Panc1 (cell line): ENCODE measurements around the gene NELL2. TPM values are rescaled to one million over a fixed set of nuclear protein-coding genes. Genes with fewer than 3 reads are reported as not detected.

Source experiments
- ATAC-seq: fragments of 200-7000 bp; cut with Tn5 transposase; 2 replicates; pipeline ENCODE4 v1.9.1; 2020; ENCODE audit warnings: mild to moderate bottlenecking, moderate library complexity
- BruUV-seq: library from RNA; stranded (reverse); fragments of 400-500 nt; replicated peaks from 2 replicates; lab custom pipeline; 2021; lab: Mats Ljungman, UMichigan
- CTCF ChIA-PET: fragments of 300-600 bp; sonication (Branson Sonifier 250); formaldehyde crosslinking; loops from one replicate; lab custom pipeline; 2022; ENCODE audit warnings: antibody characterized with exemption; lab: Charles Lee
- POLR2A ChIA-PET: fragments of 300-600 bp; sonication (Branson Sonifier 250); formaldehyde crosslinking; loops from one replicate; lab custom pipeline; 2022; ENCODE audit warnings: antibody characterized with exemption; lab: Charles Lee
- DNase-seq: peaks from one replicate; pipeline ENCODE4 v3.0.0-alpha.2; 2010; ENCODE audit warnings: low read depth, low spot score
- H3K27ac ChIP-seq: 2 replicates; pipeline ENCODE4 v1.5.1; 2011; ENCODE audit warnings: mild to moderate bottlenecking, low read length, inconsistent platforms
- H3K27me3 ChIP-seq: fragments of 200-500 bp; sonication (Bioruptor generic); 2 replicates; pipeline ENCODE4 v1.6.0; 2014; ENCODE audit warnings: low read length, inconsistent platforms; ENCODE audit not compliant: control insufficient read depth, insufficient read depth
- H3K36me3 ChIP-seq: fragments of 200-500 bp; sonication (Bioruptor generic); 2 replicates; pipeline ENCODE4 v1.5.1; 2014; ENCODE audit warnings: inconsistent platforms, mild to moderate bottlenecking, low read length, moderate library complexity; ENCODE audit not compliant: control insufficient read depth, insufficient read depth
- H3K4me1 ChIP-seq: 2 replicates; pipeline ENCODE4 v1.5.1; 2011; ENCODE audit warnings: inconsistent platforms, mild to moderate bottlenecking, low read length, moderate library complexity; ENCODE audit not compliant: control insufficient read depth, insufficient read depth
- H3K4me3 ChIP-seq, 2 experiments: 2 replicates each; pipeline ENCODE4 v1.5.1; 2011 to 2012; ENCODE audit warnings: low read depth in 2 of 2, low read length in 2 of 2, mild to moderate bottlenecking in 2 of 2, inconsistent platforms in 1 of 2, moderate library complexity in 1 of 2
- H3K9me3 ChIP-seq: fragments of 200-500 bp; sonication (Bioruptor generic); 2 replicates; pipeline ENCODE4 v1.5.1; 2014; ENCODE audit warnings: low read depth, mild to moderate bottlenecking, inconsistent platforms, low read length, moderate library complexity; ENCODE audit not compliant: control insufficient read depth, insufficient read depth
- POLR2AphosphoS5 ChIP-seq: IDR thresholded peaks from 2 replicates; pipeline ENCODE4 v1.6.1; 2012; ENCODE audit warnings: mild to moderate bottlenecking, low read depth, low read length, moderate library complexity
- SIN3A ChIP-seq: IDR thresholded peaks from 2 replicates; pipeline ENCODE4 v1.6.1; 2012; ENCODE audit warnings: low read depth, mild to moderate bottlenecking, low read length, moderate library complexity, borderline replicate concordance; ENCODE audit not compliant: insufficient read depth
- TCF7L2 ChIP-seq: IDR thresholded peaks from 2 replicates; pipeline ENCODE4 v1.6.1; 2011; ENCODE audit warnings: mild to moderate bottlenecking, low read depth, low read length, inconsistent platforms
- in situ Hi-C: cut with HindIII; loops from 2 replicates; pipeline ENCODE4 v1.10.0; 2016; ENCODE audit warnings: low sequenced_read_pairs, low pct_unique_long_range_greater_than_20kb
- intact Hi-C: fragments of 100-400 bp; cut with micrococcal nuclease; formaldehyde crosslinking; loops from one replicate; pipeline ENCODE4 v1.10.0; 2022; ENCODE audit not compliant: unreplicated experiment
- total RNA-seq: library from RNA; stranded (reverse); gene quantifications from one replicate; pipeline ENCODE4 v1.2.1, GENCODE V29; 2021; ENCODE audit not compliant: unreplicated experiment
- TF ChIP-seq, protein P1 (sequence below): fragments of 450-650 bp; IDR thresholded peaks from 2 replicates; pipeline ENCODE4 v1.5.1; 2017; ENCODE audit warnings: mild to moderate bottlenecking
- TF ChIP-seq, protein P2 (sequence below), 2 experiments: IDR thresholded peaks; 2 replicates each; pipeline ENCODE4 v1.6.1; 2011 to 2012; ENCODE audit warnings: low read depth in 2 of 2, control low read depth in 1 of 2, low read length in 1 of 2, mild to moderate bottlenecking in 1 of 2, moderate library complexity in 1 of 2; ENCODE audit not compliant: insufficient read depth in 1 of 2

The NELL2 gene
- total RNA-seq, 1 experiment from 2014 or later = 0.28 TPM

DNA sequence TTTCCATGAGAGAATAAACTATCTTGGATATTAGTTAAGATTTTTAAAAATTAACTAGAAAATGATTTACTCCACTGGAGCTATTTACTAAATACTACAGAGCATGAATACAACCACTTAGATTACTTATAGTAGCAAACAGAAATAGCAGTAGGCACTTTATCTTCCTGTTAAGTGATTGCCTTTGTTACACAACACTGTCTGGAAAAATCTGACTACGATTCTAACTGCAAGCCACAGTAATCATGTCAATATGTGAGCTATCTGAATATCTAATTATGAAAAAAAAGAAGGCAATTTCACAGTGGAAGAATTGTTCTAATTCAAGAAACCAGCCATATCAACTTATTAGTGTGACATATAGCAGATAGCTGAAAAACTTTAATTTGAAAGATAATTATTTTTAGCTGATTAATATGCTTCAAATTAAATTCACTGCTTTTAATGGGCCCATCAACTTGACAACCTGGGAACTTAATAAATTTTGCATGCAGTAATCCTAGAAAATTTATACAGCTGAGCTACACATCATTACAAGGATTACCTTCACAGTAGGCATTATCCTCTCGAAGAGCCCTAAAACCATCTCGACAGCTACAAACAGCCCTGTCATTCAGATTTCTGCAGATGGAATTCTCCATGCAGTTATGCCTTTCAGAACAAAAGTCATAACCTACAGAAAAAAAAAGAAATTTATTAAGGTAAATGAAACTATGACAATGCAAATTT, 172.8 kb downstream of the NELL2 start:
- in situ Hi-C loops = no loop called here

DNA sequence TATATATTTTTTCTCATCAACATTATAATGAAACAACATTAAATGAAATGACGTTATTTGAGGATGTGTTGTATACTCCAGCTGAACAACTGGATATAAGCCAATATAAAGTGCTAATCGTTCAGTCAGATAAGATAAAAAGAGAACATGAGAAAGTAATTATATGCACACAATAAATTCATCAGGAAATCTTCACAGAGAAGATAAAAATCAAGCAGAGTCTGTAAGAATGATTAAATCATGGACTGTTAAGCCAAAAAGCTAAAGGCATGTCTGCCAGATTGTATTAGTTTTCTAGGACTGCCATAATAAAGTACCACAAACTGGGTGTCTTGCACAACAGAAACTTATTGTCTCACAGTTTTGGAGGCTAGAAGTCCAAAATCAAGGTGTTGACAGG, 178.6 kb downstream of the NELL2 start:
- no peaks in the 10 kb centered on the region for H3K4me1 ChIP-seq

More for the DNA sequence above, 172.8 kb downstream of the NELL2 start:
- Histone ChIP-seq H3K9me3 (no peaks in the 10 kb centered on the region), H3K36me3 (no peaks in the 10 kb centered on the region), H3K27me3 (no peaks in the 10 kb centered on the region), H3K4me3 (no peak overlapping the region), H3K4me1 (no peaks in the 10 kb centered on the region), H3K27ac (no peak overlapping the region)
- no TSS peak for BruUV-seq
- ChIA-PET POLR2A (no interaction called here), CTCF (no interaction called here)
- ATAC-seq (no peak), DNase-seq (no peak)
- TF ChIP-seq, protein P1, sequence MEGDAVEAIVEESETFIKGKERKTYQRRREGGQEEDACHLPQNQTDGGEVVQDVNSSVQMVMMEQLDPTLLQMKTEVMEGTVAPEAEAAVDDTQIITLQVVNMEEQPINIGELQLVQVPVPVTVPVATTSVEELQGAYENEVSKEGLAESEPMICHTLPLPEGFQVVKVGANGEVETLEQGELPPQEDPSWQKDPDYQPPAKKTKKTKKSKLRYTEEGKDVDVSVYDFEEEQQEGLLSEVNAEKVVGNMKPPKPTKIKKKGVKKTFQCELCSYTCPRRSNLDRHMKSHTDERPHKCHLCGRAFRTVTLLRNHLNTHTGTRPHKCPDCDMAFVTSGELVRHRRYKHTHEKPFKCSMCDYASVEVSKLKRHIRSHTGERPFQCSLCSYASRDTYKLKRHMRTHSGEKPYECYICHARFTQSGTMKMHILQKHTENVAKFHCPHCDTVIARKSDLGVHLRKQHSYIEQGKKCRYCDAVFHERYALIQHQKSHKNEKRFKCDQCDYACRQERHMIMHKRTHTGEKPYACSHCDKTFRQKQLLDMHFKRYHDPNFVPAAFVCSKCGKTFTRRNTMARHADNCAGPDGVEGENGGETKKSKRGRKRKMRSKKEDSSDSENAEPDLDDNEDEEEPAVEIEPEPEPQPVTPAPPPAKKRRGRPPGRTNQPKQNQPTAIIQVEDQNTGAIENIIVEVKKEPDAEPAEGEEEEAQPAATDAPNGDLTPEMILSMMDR = no peak
- TF ChIP-seq SIN3A (no peak), POLR2AphosphoS5 (no peak), TCF7L2 (no peak)
- TF ChIP-seq, protein P2, sequence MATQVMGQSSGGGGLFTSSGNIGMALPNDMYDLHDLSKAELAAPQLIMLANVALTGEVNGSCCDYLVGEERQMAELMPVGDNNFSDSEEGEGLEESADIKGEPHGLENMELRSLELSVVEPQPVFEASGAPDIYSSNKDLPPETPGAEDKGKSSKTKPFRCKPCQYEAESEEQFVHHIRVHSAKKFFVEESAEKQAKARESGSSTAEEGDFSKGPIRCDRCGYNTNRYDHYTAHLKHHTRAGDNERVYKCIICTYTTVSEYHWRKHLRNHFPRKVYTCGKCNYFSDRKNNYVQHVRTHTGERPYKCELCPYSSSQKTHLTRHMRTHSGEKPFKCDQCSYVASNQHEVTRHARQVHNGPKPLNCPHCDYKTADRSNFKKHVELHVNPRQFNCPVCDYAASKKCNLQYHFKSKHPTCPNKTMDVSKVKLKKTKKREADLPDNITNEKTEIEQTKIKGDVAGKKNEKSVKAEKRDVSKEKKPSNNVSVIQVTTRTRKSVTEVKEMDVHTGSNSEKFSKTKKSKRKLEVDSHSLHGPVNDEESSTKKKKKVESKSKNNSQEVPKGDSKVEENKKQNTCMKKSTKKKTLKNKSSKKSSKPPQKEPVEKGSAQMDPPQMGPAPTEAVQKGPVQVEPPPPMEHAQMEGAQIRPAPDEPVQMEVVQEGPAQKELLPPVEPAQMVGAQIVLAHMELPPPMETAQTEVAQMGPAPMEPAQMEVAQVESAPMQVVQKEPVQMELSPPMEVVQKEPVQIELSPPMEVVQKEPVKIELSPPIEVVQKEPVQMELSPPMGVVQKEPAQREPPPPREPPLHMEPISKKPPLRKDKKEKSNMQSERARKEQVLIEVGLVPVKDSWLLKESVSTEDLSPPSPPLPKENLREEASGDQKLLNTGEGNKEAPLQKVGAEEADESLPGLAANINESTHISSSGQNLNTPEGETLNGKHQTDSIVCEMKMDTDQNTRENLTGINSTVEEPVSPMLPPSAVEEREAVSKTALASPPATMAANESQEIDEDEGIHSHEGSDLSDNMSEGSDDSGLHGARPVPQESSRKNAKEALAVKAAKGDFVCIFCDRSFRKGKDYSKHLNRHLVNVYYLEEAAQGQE (IDR thresholded peaks at IDR 0.05; ENCODE audit: insufficient read depth in 1 of 2, low read depth in 2 of 2, low read length in 1 of 2) = no peak
- intact Hi-C loops = no loop called here

DNA sequence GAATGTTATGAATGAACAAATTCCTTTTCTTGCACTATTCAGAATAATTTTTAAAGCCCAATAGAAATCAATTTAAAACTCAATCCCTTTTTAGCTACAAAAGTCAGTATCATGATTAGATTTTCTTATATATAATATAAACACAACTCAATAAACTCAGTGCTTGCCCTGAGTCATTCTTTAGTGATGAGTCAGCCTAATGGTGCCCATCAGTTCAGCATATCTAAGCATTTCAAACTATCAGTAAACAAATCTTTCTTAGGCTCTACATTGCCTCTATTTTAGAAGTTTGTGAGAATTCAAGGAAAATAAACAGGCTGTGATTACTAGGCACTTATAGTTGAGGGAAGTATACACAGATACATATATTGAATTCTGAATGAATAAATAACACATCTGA, 179.6 kb downstream of the NELL2 start:
- no peaks in the 10 kb centered on the region for H3K4me1 ChIP-seq
- intact Hi-C loops (no loop called here), in situ Hi-C loops (no loop called here)
- TF ChIP-seq POLR2AphosphoS5 = no peak
- TF ChIP-seq, protein P1 = no peak
- TF ChIP-seq TCF7L2 = no peak
- TF ChIP-seq, protein P2 (IDR thresholded peaks at IDR 0.05; ENCODE audit: insufficient read depth in 1 of 2, low read depth in 2 of 2, low read length in 1 of 2) = no peak
- TF ChIP-seq SIN3A = no peak
- H3K36me3 ChIP-seq = no peaks in the 10 kb centered on the region
- H3K27me3 ChIP-seq = no peaks in the 10 kb centered on the region
- no peak overlapping the region for H3K27ac ChIP-seq
- ChIA-PET CTCF (no interaction called here), POLR2A (no interaction called here)
- no peak for ATAC-seq
- DNase-seq = no peak
- no peaks in the 10 kb centered on the region; the same call in 1 of the 2 replicates for H3K9me3 ChIP-seq
- H3K4me3 ChIP-seq = no peak overlapping the region
- BruUV-seq = no TSS peak

More for the DNA sequence above, 178.6 kb downstream of the NELL2 start:
- no peak for TF ChIP-seq SIN3A
- Histone ChIP-seq H3K9me3 (no peaks in the 10 kb centered on the region; the same call in 1 of the 2 replicates), H3K27ac (no peak overlapping the region), H3K27me3 (no peaks in the 10 kb centered on the region), H3K4me3 (no peak overlapping the region), H3K36me3 (no peaks in the 10 kb centered on the region)
- BruUV-seq = no TSS peak
- ATAC-seq (no peak), DNase-seq (no peak)
- in situ Hi-C loops (no loop called here), intact Hi-C loops (no loop called here)
- POLR2A ChIA-PET = no interaction called here
- CTCF ChIA-PET = no interaction called here
